Astrocyte (in vitro differentiated cells and primary cell): ENCODE data around the gene MLXIP.

Experiments
- EZH2 ChIP-seq: IDR thresholded peaks from 2 replicates; pipeline ENCODE4 v1.6.1; 2012; ENCODE audit warnings: mild to moderate bottlenecking, low read length, inconsistent platforms; ENCODE audit not compliant: insufficient read depth
- TF ChIP-seq, protein P1 (sequence below): IDR thresholded peaks from 2 replicates; pipeline ENCODE4 v1.5.1; 2011; ENCODE audit warnings: low read depth, mild to moderate bottlenecking, inconsistent platforms, low read length, moderate library complexity; ENCODE audit not compliant: insufficient read depth

DNA sequence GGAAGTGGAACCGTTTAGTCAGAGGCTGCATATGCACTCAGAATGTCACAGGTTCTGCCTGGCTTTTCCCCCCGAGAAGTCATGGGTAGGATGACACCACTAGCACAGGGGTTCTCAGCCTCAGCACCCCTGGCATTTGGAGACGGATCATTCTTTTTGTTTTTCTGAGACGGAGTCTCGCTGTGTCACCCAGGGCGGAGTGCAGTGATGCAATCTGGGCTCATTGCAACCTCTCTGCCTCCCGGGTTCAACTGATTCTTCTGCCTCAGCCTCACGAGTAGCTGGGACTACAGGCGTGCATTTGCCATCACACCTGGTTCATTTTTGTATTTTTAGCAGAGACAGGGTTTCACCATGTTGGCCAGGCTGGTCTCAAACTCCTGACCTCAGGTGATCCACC lies 28.7 kb upstream of the MLXIP start:
- TF ChIP-seq, protein P1, sequence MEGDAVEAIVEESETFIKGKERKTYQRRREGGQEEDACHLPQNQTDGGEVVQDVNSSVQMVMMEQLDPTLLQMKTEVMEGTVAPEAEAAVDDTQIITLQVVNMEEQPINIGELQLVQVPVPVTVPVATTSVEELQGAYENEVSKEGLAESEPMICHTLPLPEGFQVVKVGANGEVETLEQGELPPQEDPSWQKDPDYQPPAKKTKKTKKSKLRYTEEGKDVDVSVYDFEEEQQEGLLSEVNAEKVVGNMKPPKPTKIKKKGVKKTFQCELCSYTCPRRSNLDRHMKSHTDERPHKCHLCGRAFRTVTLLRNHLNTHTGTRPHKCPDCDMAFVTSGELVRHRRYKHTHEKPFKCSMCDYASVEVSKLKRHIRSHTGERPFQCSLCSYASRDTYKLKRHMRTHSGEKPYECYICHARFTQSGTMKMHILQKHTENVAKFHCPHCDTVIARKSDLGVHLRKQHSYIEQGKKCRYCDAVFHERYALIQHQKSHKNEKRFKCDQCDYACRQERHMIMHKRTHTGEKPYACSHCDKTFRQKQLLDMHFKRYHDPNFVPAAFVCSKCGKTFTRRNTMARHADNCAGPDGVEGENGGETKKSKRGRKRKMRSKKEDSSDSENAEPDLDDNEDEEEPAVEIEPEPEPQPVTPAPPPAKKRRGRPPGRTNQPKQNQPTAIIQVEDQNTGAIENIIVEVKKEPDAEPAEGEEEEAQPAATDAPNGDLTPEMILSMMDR: no peak
- TF ChIP-seq EZH2: no peak
